T-cell (primary cell): ENCODE measurements around the gene NEURL1B. TPM values are rescaled to one million over a fixed set of nuclear protein-coding genes. Genes with fewer than 3 reads are reported as not detected.

Source experiments
- ATAC-seq, 4 experiments: fragments of 200-7000 bp in 3 of 4; fragments of 150-1000 bp in 1 of 4; cut with Tn5 transposase; replicated peaks in 1 of 4; 1 replicate in 3 of 4; 2 replicates in 1 of 4; pipeline ENCODE4 v1.10.0; 2021; ENCODE audit warnings: moderate library complexity in 3 of 4, mild to moderate bottlenecking in 2 of 4, moderate number of reproducible peaks in 1 of 4
- CTCF ChIA-PET, 2 donors: fragments of 300-600 bp; sonication (Branson Sonifier 250); formaldehyde crosslinking; loops; one replicate each; lab custom pipeline; 2022; ENCODE audit warnings: antibody characterized with exemption in 2 of 2; lab: Charles Lee
- POLR2A ChIA-PET, 2 donors: fragments of 300-600 bp; sonication (Branson Sonifier 250); formaldehyde crosslinking; loops; one replicate each; lab custom pipeline; 2022; ENCODE audit warnings: antibody characterized with exemption in 2 of 2; lab: Charles Lee
- DNase-seq, 35 experiments: peaks; one replicate each; pipeline versions ENCODE4 v3.0.0 to v3.0.0-alpha.2; 2013 to 2023
- H3K27ac ChIP-seq: one replicate; pipeline ENCODE4 v1.5.1; 2013; ENCODE audit warnings: low read length
- H3K27me3 ChIP-seq, 2 experiments: replicated peaks in 1 of 2; 1 replicate in 1 of 2; 2 replicates in 1 of 2; pipeline versions ENCODE4 v1.6.1 to v1.7.0; 2013; ENCODE audit warnings: low read length in 1 of 2, mixed read lengths in 1 of 2; ENCODE audit not compliant: control insufficient read depth in 2 of 2, insufficient read depth in 2 of 2; ENCODE audit errors: extremely low read depth in 1 of 2
- H3K36me3 ChIP-seq, 2 donors: 1 replicate in 1 of 2; 2 replicates in 1 of 2; pipeline versions ENCODE4 v1.6.1 to v1.7.0; 2013; ENCODE audit warnings: low read length in 1 of 2; ENCODE audit not compliant: control insufficient read depth in 2 of 2, insufficient read depth in 1 of 2; ENCODE audit errors: extremely low read depth in 1 of 2
- H3K4me1 ChIP-seq, 2 experiments: 1 replicate in 1 of 2; 2 replicates in 1 of 2; pipeline versions ENCODE4 v1.6.1 to v1.7.0; 2013; ENCODE audit warnings: low read length in 2 of 2, mixed read lengths in 1 of 2; ENCODE audit not compliant: insufficient read depth in 2 of 2, control insufficient read depth in 1 of 2; ENCODE audit errors: extremely low read depth in 1 of 2
- H3K4me3 ChIP-seq, 2 donors: 1 replicate in 1 of 2; 2 replicates in 1 of 2; pipeline versions ENCODE4 v1.5.1 to v1.7.0; 2013; ENCODE audit warnings: mild to moderate bottlenecking in 2 of 2, low read length in 1 of 2, moderate library complexity in 1 of 2; ENCODE audit not compliant: control insufficient read depth in 1 of 2; ENCODE audit errors: extremely low read depth in 1 of 2
- H3K9me3 ChIP-seq: 2 replicates; pipeline ENCODE4 v1.7.0; 2013
- H3K27ac Mint-ChIP-seq, 2 donors: one replicate each; pipeline ENCODE4 v1.8.0; 2020 to 2021; ENCODE audit warnings: mild to moderate bottlenecking in 2 of 2, mixed read lengths in 2 of 2
- H3K27me3 Mint-ChIP-seq, 2 donors: one replicate each; pipeline ENCODE4 v1.8.0; 2021 to 2022; ENCODE audit warnings: mixed read lengths in 2 of 2
- H3K36me3 Mint-ChIP-seq: one replicate; pipeline ENCODE4 v1.8.0; 2021; ENCODE audit warnings: mixed read lengths
- H3K4me1 Mint-ChIP-seq, 3 donors: one replicate each; pipeline ENCODE4 v1.8.0; 2020 to 2022; ENCODE audit warnings: mixed read lengths in 3 of 3, mild to moderate bottlenecking in 1 of 3
- H3K4me3 Mint-ChIP-seq, 3 donors: one replicate each; pipeline ENCODE4 v1.8.0; 2020 to 2022; ENCODE audit warnings: mild to moderate bottlenecking in 3 of 3, mixed read lengths in 3 of 3, moderate library complexity in 3 of 3
- H3K9me3 Mint-ChIP-seq, 3 donors: one replicate each; pipeline ENCODE4 v1.8.0; 2020 to 2022; ENCODE audit warnings: mixed read lengths in 3 of 3
- WGBS: methylation state at CpG from one replicate; pipeline ENCODE4 v1.1.5; 2013; ENCODE audit warnings: missing lambda C conversion rate; ENCODE audit not compliant: insufficient coverage; 5-methylcytosine and 5-hydroxymethylcytosine counted together
- total RNA-seq, 35 experiments: library from RNA in 6 of 35; stranded (reverse) in 6 of 35; fragments of 120-200 nt in 1 of 35; gene quantifications; one replicate each; pipeline versions ENCODE4 v1.2.1 to v1.2.4 and lab custom pipeline; 2013 to 2026

Gene NEURL1B
- total RNA-seq, 5 donors from 2014 or later (not counting 1 experiment from before 2014, with no cell fraction given): 0.07 to 0.64 (median 0.20) TPM

- H3K36me3 ChIP-seq: no peaks in the 10 kb centered on the region
- H3K27me3 ChIP-seq: peaks cover 0 to 47% of the 10 kb centered on the region in 2 experiments
- ChIA-PET POLR2A (interaction anchor here in 1 of 2 donors (0.5 kb wide), 1 partner anchor 56 kb away, joined by 3 read pairs; no protein-coding TSS in a partner anchor), CTCF (interaction anchor here (0.5 to 5.5 kb wide), 6 partner anchors 16 to 219 kb away, joined by 3 to 111 read pairs (median 4); no protein-coding TSS in a partner anchor)
- no peaks in the 10 kb centered on the region for H3K36me3 Mint-ChIP-seq
- no peak overlapping the region for H3K4me3 ChIP-seq
- no peaks in the 10 kb centered on the region for H3K9me3 ChIP-seq
- peak in 34 of 35 experiments; percentile 32 to 80 (median 64) for DNase-seq
- 4% methylated on average over 13 of the region's 15 CpGs for WGBS
- H3K4me1 Mint-ChIP-seq: peaks cover 8 to 10% (median 9%) of the 10 kb centered on the region in 3 donors
- peaks cover 10% of the 10 kb centered on the region in 2 donors for H3K27me3 Mint-ChIP-seq
- H3K4me3 Mint-ChIP-seq: no peak overlapping the region
- ATAC-seq: peak; percentile 36 to 72 (median 50)
- no peak overlapping the region for H3K27ac Mint-ChIP-seq
- no peak overlapping the region for H3K27ac ChIP-seq
- peaks cover 0 to 29% of the 10 kb centered on the region in 2 experiments for H3K4me1 ChIP-seq
- H3K9me3 Mint-ChIP-seq: no peaks in the 10 kb centered on the region
Measured at GRCh38 chr5:172713113-172713808, 72.2 kb downstream of the NEURL1B start.

DNA sequence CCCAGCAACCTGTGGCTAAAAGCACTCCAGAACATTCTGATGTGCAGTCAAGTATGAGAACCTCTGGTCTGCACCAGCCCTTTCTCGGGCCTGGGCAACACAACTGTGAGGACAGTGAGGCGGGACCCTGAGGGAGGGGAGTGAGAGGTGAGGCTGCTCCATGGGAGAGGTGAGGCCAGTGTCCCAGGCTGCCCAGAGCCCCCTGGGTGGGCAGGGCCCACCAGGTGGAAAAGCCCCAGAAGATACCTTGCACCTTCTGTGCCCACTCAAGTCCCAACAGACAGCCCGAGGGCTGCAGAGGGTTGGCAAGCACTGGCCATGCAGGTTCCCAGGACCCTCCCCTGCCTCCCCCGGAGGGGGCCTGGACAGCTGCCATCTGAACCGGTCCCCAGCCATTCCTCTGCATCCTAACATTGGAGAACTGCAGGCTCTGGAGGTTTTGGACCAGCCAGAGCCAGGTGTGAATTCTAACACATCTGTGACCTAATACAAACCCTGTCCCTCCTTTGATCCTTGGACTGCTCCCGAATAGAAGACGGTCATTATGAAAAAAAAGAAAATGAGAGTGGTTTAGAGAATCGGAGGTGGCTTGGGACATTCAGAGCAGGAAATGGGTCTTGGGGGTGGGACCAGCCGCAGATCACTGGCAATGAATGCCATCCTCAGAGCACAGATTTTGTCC, 72.9 kb downstream of the NEURL1B start:
- ChIA-PET CTCF (interaction anchor here (0.5 to 5.5 kb wide), 16 partner anchors 9 to 245 kb away, joined by 3 to 111 read pairs (median 4); partner anchors contain the start of gene RPL26L1 (in 1 of the 2)), POLR2A (interaction anchor here (0.5 to 1.7 kb wide), 3 partner anchors 51 to 58 kb away, joined by 3 to 10 read pairs (median 3); partner anchors contain the start of gene DUSP1 (in 1 of the 2))
- Histone ChIP-seq H3K9me3 (no peaks in the 10 kb centered on the region), H3K4me3 (no peak overlapping the region), H3K36me3 (no peaks in the 10 kb centered on the region), H3K27me3 (peaks cover 0 to 47% of the 10 kb centered on the region in 2 experiments), H3K4me1 (peaks cover 0 to 29% of the 10 kb centered on the region in 2 experiments), H3K27ac (no peak overlapping the region)
- Mint-ChIP-seq H3K9me3 (no peaks in the 10 kb centered on the region), H3K4me1 (peaks cover 8 to 10% (median 9%) of the 10 kb centered on the region in 3 donors), H3K4me3 (no peak overlapping the region), H3K27me3 (peaks cover 10% of the 10 kb centered on the region in 2 donors), H3K27ac (no peak overlapping the region), H3K36me3 (no peaks in the 10 kb centered on the region)
- DNase-seq: no peak
- WGBS: 75% methylated on average over 6 of the region's 9 CpGs
- ATAC-seq: no peak

DNA sequence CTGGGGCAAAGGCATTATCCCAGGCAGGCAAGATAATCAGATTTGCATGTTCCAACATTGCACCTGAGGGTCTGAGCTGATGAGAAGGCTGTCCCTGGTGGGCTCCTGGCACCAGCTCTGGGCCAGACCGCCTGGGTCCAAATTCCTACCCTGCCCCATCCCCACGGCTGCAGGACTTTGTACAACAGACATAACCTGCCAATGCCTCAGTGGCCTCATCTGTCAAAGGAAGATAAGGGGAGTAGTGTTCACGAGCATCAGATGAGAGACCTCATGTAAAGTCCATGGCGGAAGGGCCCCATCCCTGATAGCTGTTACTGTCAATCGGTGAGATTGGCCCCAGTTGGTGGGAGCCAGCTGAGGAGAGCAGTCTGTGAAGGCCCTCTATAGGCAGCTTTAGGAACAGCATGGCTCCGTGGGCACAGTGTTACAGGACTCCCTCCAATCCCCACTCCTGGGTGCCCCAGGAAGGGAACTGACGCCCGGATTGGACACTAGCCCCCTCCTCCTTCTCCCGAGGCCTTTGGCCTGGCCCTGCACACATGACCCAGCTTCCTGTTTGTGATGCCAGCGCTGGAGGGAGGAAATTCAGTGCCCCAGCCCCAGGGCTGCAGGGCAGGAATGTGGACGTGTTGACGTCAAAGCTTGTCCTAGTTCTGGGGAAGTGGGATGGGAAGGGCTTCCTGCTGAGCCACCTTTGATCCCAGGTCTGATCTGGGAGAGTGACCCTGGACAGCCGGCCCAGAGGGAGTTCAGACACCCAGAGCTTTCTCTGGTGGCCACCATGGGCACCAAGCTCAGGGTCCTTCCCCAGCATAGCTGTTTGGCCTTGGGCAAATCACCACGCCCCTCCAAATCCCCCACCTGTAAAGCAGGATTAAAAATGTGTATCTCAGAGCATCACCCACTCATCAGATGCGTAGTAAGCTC, 73.7 kb downstream of the NEURL1B start:
- CTCF ChIA-PET: interaction anchor here (0.5 to 5.5 kb wide), 21 partner anchors 8 to 244 kb away, joined by 3 to 111 read pairs (median 4); partner anchors contain the start of gene RPL26L1 (in 1 of the 2)
- H3K27ac Mint-ChIP-seq: no peak overlapping the region
- Histone ChIP-seq H3K4me1 (peaks cover 0 to 27% of the 10 kb centered on the region in 2 experiments), H3K4me3 (no peak overlapping the region), H3K9me3 (no peaks in the 10 kb centered on the region), H3K27ac (no peak overlapping the region), H3K27me3 (peaks cover 0 to 44% of the 10 kb centered on the region in 2 experiments), H3K36me3 (no peaks in the 10 kb centered on the region)
- peaks cover 8 to 10% (median 9%) of the 10 kb centered on the region in 3 donors for H3K4me1 Mint-ChIP-seq
- H3K36me3 Mint-ChIP-seq: no peaks in the 10 kb centered on the region
- DNase-seq: peak; percentile 28 to 81 (median 59)
- no peaks in the 10 kb centered on the region for H3K9me3 Mint-ChIP-seq
- POLR2A ChIA-PET: interaction anchor here (1.2 to 1.7 kb wide), 2 partner anchors 50 to 57 kb away, joined by 3 to 10 read pairs; partner anchors contain the start of gene DUSP1 (in 1 of the 2)
- peaks cover 10% of the 10 kb centered on the region in 2 donors for H3K27me3 Mint-ChIP-seq
- WGBS: 31% methylated on average over 9 of the region's 15 CpGs
- ATAC-seq: peak; percentile 65 to 81 (median 72)
- no peak overlapping the region for H3K4me3 Mint-ChIP-seq

GRCh38 chr5:172715421-172715780, 74.3 kb downstream of the NEURL1B start:
- no peaks in the 10 kb centered on the region for H3K36me3 ChIP-seq
- no peak for ATAC-seq
- H3K27ac ChIP-seq: no peak overlapping the region
- ChIA-PET CTCF (interaction anchor here (0.8 to 5.5 kb wide), 12 partner anchors 8 to 243 kb away, joined by 3 to 111 read pairs (median 4); partner anchors contain the start of gene RPL26L1 (in 1 of the 2)), POLR2A (interaction anchor here (1.2 to 1.7 kb wide), 2 partner anchors 49 to 56 kb away, joined by 3 to 10 read pairs; partner anchors contain the start of gene DUSP1 (in 1 of the 2))
- Mint-ChIP-seq H3K27me3 (peaks cover 10% of the 10 kb centered on the region in 2 donors), H3K4me1 (peaks cover 8 to 10% (median 9%) of the 10 kb centered on the region in 3 donors), H3K27ac (no peak overlapping the region), H3K9me3 (no peaks in the 10 kb centered on the region), H3K4me3 (no peak overlapping the region), H3K36me3 (no peaks in the 10 kb centered on the region)
- peaks cover 0 to 27% of the 10 kb centered on the region in 2 experiments for H3K4me1 ChIP-seq
- no peak for DNase-seq
- WGBS: 69% methylated on average over 4 of the region's 6 CpGs
- peaks cover 0 to 41% of the 10 kb centered on the region in 2 experiments for H3K27me3 ChIP-seq
- H3K4me3 ChIP-seq: no peak overlapping the region
- H3K9me3 ChIP-seq: no peaks in the 10 kb centered on the region

GRCh38 chr5:172715931-172716682, 75.0 kb downstream of the NEURL1B start:
- no peak for ATAC-seq
- no peak overlapping the region for H3K4me3 Mint-ChIP-seq
- ChIA-PET POLR2A (interaction anchor here (0.6 to 1.2 kb wide), 2 partner anchors 55 to 91 kb away, joined by 3 read pairs; partner anchors contain the start of gene DUSP1 (in 1 of the 2)), CTCF (interaction anchor here (0.6 to 2.0 kb wide), 18 partner anchors 15 to 1023 kb away, joined by 3 to 15 read pairs (median 4); partner anchors contain the start of gene ATP6V0E1 (in 1 of the 2))
- no peak for DNase-seq
- Histone ChIP-seq H3K27ac (no peak overlapping the region), H3K9me3 (no peaks in the 10 kb centered on the region), H3K4me1 (peaks cover 0 to 30% of the 10 kb centered on the region in 2 experiments), H3K4me3 (no peak overlapping the region), H3K36me3 (no peaks in the 10 kb centered on the region), H3K27me3 (peaks cover 0 to 43% of the 10 kb centered on the region in 2 experiments)
- WGBS: 81% methylated on average over 6 of the region's 13 CpGs
- no peak overlapping the region for H3K27ac Mint-ChIP-seq
- no peaks in the 10 kb centered on the region for H3K36me3 Mint-ChIP-seq
- H3K27me3 Mint-ChIP-seq: peaks cover 6 to 7% of the 10 kb centered on the region in 2 donors
- H3K4me1 Mint-ChIP-seq: peaks cover 6 to 9% (median 8%) of the 10 kb centered on the region in 3 donors
- no peaks in the 10 kb centered on the region for H3K9me3 Mint-ChIP-seq
